HepG2 (cell line): ENCODE results near the gene SH2D5. TPM values are rescaled to one million over a fixed set of nuclear protein-coding genes. Genes with fewer than 3 reads are reported as not detected.

ENCODE experiments used
- E2F2 ChIP-seq: sonication (generic); formaldehyde crosslinking; IDR thresholded peaks from 2 replicates; pipeline ENCODE4 v1.4.0; 2020; ENCODE audit warnings: missing genetic modification reagents, borderline replicate concordance
- FOXA3 ChIP-seq: IDR thresholded peaks from 2 replicates; pipeline ENCODE4 v1.6.1; 2016; ENCODE audit warnings: missing genetic modification reagents, missing compliant biosample characterization
- GATA4 ChIP-seq: sonication (generic); IDR thresholded peaks from 2 replicates; pipeline ENCODE4 v1.6.1; 2016; ENCODE audit warnings: antibody characterized with exemption, low read depth, borderline replicate concordance
- GMEB2 ChIP-seq: IDR thresholded peaks from 2 replicates; pipeline ENCODE4 v1.6.1; 2016; ENCODE audit warnings: missing biosample characterization, missing genetic modification reagents, low read depth
- GTF3A ChIP-seq: sonication (generic); formaldehyde crosslinking; conservative IDR thresholded peaks from 2 replicates; pipeline ENCODE4 v1.4.0; 2020; ENCODE audit warnings: mild to moderate bottlenecking, missing genetic modification reagents
- IRF2 ChIP-seq: IDR thresholded peaks from 2 replicates; pipeline ENCODE4 v1.6.1; 2018; ENCODE audit warnings: missing genetic modification reagents, missing compliant biosample characterization
- KLF15 ChIP-seq: sonication (generic); formaldehyde crosslinking; IDR thresholded peaks from 2 replicates; pipeline ENCODE4 v1.8.1; 2023; ENCODE audit warnings: borderline replicate concordance, mild to moderate bottlenecking, inconsistent platforms, missing genetic modification reagents, mixed read lengths
- PATZ1 ChIP-seq: sonication (generic); formaldehyde crosslinking; IDR thresholded peaks from 2 replicates; pipeline ENCODE4 v1.4.0; 2020; ENCODE audit warnings: missing genetic modification reagents
- PLSCR1 ChIP-seq: sonication (generic); formaldehyde crosslinking; IDR thresholded peaks from 2 replicates; pipeline ENCODE4 v1.5.0; 2020; ENCODE audit warnings: missing genetic modification reagents, mild to moderate bottlenecking, borderline replicate concordance
- REPIN1 ChIP-seq: sonication (generic); formaldehyde crosslinking; IDR thresholded peaks from 2 replicates; pipeline ENCODE4 v1.8.0; 2022; ENCODE audit warnings: missing genetic modification reagents, low read depth, mild to moderate bottlenecking, borderline replicate concordance
- SMAD3 ChIP-seq: sonication (generic); formaldehyde crosslinking; IDR thresholded peaks from 2 replicates; pipeline ENCODE4 v1.4.0; 2020; ENCODE audit warnings: missing genetic modification reagents
- SOX13 ChIP-seq, 3 experiments: fragments of 450-650 bp in 1 of 3; sonication (generic) in 1 of 3; formaldehyde crosslinking in 1 of 3; IDR thresholded peaks in 2 of 3; conservative IDR thresholded peaks in 1 of 3; 2 replicates each; pipeline versions ENCODE4 v1.5.0 to v1.6.1; 2016 to 2020; ENCODE audit warnings: antibody characterized with exemption in 1 of 3, mild to moderate bottlenecking in 1 of 3, missing compliant biosample characterization in 1 of 3, missing genetic modification reagents in 1 of 3, moderate library complexity in 1 of 3
- ZBTB8A ChIP-seq: sonication (generic); formaldehyde crosslinking; IDR thresholded peaks from 2 replicates; pipeline ENCODE4 v1.4.0; 2020; ENCODE audit warnings: mild to moderate bottlenecking, low read depth, missing genetic modification reagents, borderline replicate concordance
- ZEB1 ChIP-seq: IDR thresholded peaks from 2 replicates; pipeline ENCODE4 v1.6.1; 2012; ENCODE audit warnings: mild to moderate bottlenecking, low read depth, inconsistent platforms; ENCODE audit not compliant: insufficient replicate concordance
- ZFAT ChIP-seq: sonication (generic); formaldehyde crosslinking; conservative IDR thresholded peaks from 2 replicates; pipeline ENCODE4 v1.8.1; 2023; ENCODE audit warnings: missing genetic modification reagents, inconsistent platforms
- ZFY ChIP-seq: sonication (generic); formaldehyde crosslinking; IDR thresholded peaks from 2 replicates; pipeline ENCODE4 v1.4.0; 2020; ENCODE audit warnings: missing genetic modification reagents
- ZNF280B ChIP-seq: sonication (generic); formaldehyde crosslinking; IDR thresholded peaks from 2 replicates; pipeline ENCODE4 v1.5.0; 2020; ENCODE audit warnings: missing genetic modification reagents, mild to moderate bottlenecking, borderline replicate concordance
- ZNF678 ChIP-seq: sonication (generic); formaldehyde crosslinking; IDR thresholded peaks from 2 replicates; pipeline ENCODE4 v1.4.0; 2020; ENCODE audit warnings: mild to moderate bottlenecking, missing genetic modification reagents
- ZNF7 ChIP-seq: IDR thresholded peaks from 2 replicates; pipeline ENCODE4 v1.6.1; 2016; ENCODE audit warnings: missing biosample characterization, missing genetic modification reagents
- ZNF879 ChIP-seq: sonication (generic); formaldehyde crosslinking; IDR thresholded peaks from 2 replicates; pipeline ENCODE4 v1.8.1; 2023; ENCODE audit warnings: missing genetic modification reagents
- polyA plus RNA-seq, 8 experiments: library from polyadenylated mRNA; depleted of rRNA in 3 of 8; stranded (reverse) in 7 of 8; unstranded in 1 of 8; fragments of >200 nt; fragmentation: Illumina TruSeq in 4 of 8; extraction: Trizol in 4 of 8; gene quantifications; 2 replicates each; pipeline versions ENCODE4 v1.2.1 to v1.2.3, GENCODE V29; 2011 to 2016; ENCODE audit warnings: low read depth in 4 of 8, missing spikeins in 1 of 8, mixed read lengths in 1 of 8; ENCODE audit not compliant: insufficient read depth in 1 of 8
- total RNA-seq, 5 experiments: library from RNA; depleted of rRNA; stranded (reverse); fragments of >200 nt; fragmentation: Illumina TruSeq; extraction: Trizol; gene quantifications; 2 replicates each; pipeline ENCODE4 v1.2.3, GENCODE V29; 2016; ENCODE audit warnings: low read depth in 1 of 5

The SH2D5 gene
- total and polyA plus RNA-seq, 2 of the 13 experiments (the other 11 are each of a cell fraction or from before 2014, with no cell fraction given), result 1.2 to 3.4 TPM

GRCh38 chr1:20732588-20733359 is at the start of gene SH2D5 (continued):
- TF ChIP-seq REPIN1 (CRISPR knock-in tag), result no peak
- TF ChIP-seq PATZ1 (CRISPR knock-in tag), result peak; percentile 49; the same call in 1 of the 2 replicates
- TF ChIP-seq IRF2 (CRISPR knock-in tag), result peak; percentile 58; the same call in 1 of the 2 replicates
- TF ChIP-seq ZFY (CRISPR knock-in tag), result 0 out of 2 replicates have a peak, but pooled peaks have one; percentile 42
- TF ChIP-seq SOX13 (IDR thresholded peaks at IDR 0.05), result no peak
- TF ChIP-seq SOX13 (CRISPR knock-in tag; conservative IDR thresholded peaks at IDR 0.05 in 1 of 2, IDR thresholded peaks at IDR 0.05 in 1 of 2), result peak in 1 of 2 experiments; percentile 43; a peak in 1 of 4 replicates
- peak; percentile 85; the same call in 1 of the 2 replicates for TF ChIP-seq ZNF280B (CRISPR knock-in tag)
- peak; percentile 66; the same call in 1 of the 2 replicates for TF ChIP-seq E2F2 (CRISPR knock-in tag)
- 0 out of 2 replicates have a peak, but pooled peaks have one; percentile 50 for TF ChIP-seq KLF15 (CRISPR knock-in tag)
- TF ChIP-seq ZNF7, result no peak
- no peak for TF ChIP-seq ZNF678 (CRISPR knock-in tag)
- TF ChIP-seq SMAD3 (CRISPR knock-in tag), result 0 out of 2 replicates have a peak, but pooled peaks have one; percentile 22
- TF ChIP-seq GATA4, result peak; percentile 24; the same call in 1 of the 2 replicates
- TF ChIP-seq GMEB2 (CRISPR knock-in tag), result no peak
- no peak for TF ChIP-seq ZNF879 (CRISPR knock-in tag)
- no peak for TF ChIP-seq ZEB1
- peak; percentile 47; the same call in 1 of the 2 replicates for TF ChIP-seq FOXA3 (CRISPR knock-in tag)
- no peak for TF ChIP-seq GTF3A
- no peak for TF ChIP-seq PLSCR1 (CRISPR knock-in tag)
- TF ChIP-seq ZBTB8A (CRISPR knock-in tag), result peak; percentile 29; the same call in 1 of the 2 replicates
- TF ChIP-seq ZFAT (CRISPR knock-in tag), result 0 out of 2 replicates have a peak, but pooled peaks have one; percentile 42
